Hematopoietic multipotent progenitor cell treated with erythropoietin and hydrocortisone succinate and interleukin-3 and kit ligand, for 17 days (in vitro differentiated cells): Measurements from ENCODE around the gene SIN3A.
A peak's percentile ranks its signal among the peaks of the same experiment; 100 is the strongest.
"Not testable (repeated sequence)": the region's sequence is repeated elsewhere in the genome, so short reads cannot be mapped to it uniquely, and the experiment has no call there.

Experiments used
- DNase-seq: peaks from one replicate; pipeline ENCODE4 v3.0.0-alpha.2; 2015; ENCODE audit warnings: low spot score

SIN3A gene

GRCh38 chr15:75356517-75356916 lies 95.0 kb downstream of the SIN3A start:
- DNase-seq: no peak

DNA sequence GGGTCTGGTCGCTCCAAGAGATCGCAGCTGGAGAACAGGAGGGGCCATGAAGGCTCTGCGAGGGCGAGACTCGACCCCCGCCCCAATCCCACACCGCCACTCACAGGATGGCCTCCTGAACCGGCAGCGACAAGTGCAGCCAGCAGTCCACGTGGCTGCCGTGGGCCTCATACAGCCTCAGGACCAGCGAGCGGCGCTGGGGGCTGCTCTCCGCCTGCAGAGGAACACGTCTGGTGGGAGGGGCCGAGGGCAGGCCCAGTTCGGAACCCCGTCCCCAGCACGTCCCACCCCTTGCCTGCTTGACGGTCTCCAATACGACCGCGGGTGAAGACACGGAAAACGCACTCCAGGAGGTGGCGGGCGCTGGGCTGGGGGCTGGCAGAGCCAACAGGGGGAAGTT lies 95.5 kb downstream of the SIN3A start:
- no peak for DNase-seq

DNA sequence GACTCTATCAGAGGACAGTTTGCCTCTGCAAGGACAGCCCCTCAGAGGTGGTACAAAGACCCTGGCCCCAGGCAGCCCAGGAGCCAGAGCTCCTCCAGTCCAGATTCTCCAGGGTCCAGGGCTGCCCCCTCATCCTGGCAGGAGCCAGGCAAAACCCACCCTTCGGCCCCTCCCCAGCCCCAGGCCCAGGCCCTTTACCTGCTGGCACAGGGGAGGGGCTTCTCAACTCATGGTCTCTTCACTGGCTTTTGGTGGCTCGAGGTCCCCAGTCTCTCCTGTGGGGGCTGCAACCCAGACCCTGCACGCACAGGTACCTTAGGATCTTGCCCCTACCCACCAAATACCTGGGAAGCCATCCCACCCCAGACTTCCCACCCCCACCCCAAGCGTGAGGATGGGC lies 96.1 kb downstream of the SIN3A start:
- DNase-seq: no peak

GRCh38 chr15:75354454-75354853 lies 97.0 kb downstream of the SIN3A start:
- DNase-seq: no peak

GRCh38 chr15:75353604-75354003 lies 97.9 kb downstream of the SIN3A start:
- DNase-seq: no peak

DNA sequence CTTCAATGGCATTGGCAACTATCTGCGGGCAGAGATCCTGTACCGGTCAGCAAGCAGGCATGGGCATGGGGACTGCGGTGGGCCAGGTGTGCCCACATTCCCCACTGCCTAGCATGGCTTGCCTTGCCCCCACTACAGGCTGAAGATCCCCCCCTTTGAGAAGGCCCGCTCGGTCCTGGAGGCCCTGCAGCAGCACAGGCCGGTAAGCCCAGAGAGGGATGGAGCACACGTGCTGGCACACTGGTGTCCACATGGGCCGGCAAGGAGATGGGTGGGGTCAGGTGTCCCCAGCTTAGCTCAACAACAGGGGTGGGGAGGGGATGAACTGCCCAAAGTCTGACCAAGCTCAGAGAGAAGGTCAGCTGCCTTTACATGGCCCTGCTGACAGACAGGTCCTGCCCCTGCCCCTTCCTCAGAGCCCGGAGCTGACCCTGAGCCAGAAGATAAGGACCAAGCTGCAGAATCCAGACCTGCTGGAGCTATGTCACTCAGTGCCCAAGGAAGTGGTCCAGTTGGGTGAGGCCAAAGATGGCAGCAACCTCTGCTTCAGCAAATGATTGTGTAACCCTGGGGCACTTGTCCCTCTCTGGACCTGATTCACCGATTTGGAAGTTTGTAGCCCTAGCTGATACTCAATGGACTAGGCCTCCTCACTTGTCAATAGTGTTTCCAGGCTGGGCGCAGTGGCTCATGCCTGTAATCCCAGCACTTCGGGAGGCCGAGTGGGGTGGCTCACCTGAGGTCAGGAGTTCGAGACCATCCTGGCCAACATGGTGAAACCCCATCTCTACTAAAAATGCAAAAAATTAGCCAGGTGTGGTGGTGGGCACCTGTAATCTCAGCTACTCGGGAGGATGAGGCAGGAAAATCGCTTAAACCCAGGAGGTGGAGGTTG lies 99.1 kb downstream of the SIN3A start:
- no peak for DNase-seq

DNA sequence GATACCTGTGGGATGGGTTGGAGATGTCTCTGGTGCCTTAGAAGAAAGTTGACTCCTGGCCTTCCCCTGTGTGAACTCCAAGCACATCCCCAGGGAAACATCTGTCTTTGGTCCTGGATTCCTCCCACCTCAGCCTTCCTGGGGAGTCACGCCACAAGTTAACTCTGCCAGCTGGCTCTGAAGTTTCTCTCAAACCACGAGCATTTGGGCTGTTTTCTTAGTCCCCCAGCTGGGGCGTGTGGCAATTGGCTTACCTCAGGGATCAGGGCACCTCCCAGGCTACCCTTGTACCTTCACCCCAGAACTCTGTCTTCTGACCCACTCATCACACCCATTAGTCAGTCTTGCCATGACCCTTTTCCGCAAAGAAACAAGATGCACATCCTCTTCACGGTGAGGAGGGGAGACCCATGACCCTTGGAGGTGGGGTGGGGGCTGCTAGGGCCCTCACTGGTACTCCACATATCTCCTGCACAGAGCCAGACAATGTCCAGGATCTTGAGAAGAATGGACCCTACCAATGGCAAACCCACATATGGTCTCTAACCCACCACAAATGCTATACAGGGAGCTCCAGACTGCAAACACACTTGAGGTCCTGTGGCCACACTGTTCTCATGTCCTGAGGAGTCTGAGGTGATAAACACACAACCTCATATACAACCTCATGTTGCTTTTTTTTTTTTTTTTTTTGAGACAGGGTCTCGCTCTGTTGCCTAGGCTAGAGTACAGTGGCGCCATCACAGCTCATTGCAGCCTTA lies 100.7 kb downstream of the SIN3A start:
- DNase-seq: no peak

GRCh38 chr15:75349851-75350588 lies 101.5 kb downstream of the SIN3A start:
- no peak for DNase-seq

DNA sequence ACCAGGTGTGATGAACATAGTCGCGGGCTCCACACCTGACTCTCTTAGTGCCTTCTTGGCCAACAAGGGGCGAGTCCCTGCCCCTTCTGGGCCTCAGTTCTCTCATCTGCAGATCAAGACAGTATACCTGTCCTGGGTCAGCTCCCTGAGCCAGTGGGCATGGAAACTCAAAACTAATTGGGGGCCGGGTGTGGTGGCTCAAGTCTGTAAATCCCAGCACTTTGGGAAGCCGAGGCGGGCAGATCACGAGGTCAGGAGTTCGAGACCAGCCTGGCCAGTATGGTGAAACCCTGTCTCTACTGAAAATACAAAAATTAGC lies 102.2 kb downstream of the SIN3A start:
- not testable (repeated sequence) for DNase-seq

- DNase-seq: no peak
Observed at GRCh38 chr15:75348562-75349350, 102.7 kb downstream of the SIN3A start.

DNA sequence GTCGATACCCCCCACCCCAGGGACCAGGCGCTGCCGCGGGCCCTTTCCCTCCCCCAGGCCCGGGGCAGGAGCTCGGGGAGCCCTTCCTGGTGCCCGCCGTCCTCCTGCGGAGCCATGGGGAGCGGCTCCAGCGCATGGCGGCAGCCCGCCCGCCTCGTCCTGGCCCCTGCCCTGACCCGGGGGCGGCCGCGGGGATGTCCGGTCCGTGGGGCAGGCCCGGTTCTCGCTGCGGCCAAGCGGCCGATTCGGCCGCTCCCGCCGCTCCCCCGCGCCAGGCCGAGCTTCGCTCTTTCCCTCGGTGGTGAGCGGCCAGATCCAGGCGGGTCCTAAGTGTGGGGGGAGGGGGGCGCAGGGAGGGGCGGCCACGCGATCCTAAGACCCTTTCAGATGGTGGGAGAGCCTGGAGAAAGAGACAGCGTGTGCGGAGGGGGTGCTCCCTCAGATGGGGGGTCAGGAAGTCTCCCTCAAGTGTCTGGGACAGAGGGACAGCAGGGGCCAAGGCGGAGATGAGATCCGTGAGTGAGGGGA lies 103.4 kb downstream of the SIN3A start:
- no peak for DNase-seq

DNA sequence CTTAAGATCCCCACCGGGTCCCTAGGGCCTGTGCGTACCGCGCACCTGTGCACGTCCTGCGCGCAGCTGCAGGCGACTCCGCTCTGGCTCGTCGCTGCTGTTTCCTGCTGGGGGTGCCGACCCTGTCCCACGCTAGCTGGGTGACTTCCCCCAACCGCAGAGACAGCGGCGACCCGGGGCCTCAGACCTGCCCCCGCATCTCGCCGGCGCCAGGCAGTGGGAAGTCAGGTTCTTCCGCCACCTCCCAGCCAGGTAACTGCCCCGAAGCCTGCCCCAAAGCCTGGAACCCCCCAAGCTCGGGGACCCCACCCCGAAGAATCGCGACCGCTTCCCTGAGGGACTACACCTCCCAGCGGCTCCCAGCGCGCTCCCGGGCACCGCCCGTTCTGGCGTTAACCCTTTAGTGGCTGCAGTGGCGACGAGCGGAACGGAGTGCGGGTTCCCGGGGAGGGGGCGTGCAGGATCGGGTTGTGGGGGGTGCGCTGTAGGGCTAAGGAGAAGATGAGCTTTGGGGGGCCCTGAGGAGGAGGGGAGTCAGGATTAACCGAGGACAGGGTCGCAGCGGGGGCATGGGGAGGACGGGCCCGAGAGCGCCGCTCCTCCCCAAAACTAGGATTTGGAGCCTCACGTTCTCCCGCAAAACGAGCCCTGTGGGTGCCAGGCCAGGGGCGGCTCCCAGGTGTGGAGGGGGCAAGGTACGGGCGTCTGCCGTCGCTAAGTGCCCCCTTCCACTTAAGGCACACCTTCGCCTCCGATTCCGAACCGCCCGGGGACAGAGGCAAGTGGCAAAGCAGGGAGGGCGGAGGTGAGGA lies 104.1 kb downstream of the SIN3A start:
- DNase-seq: no peak

GRCh38 chr15:75346796-75347221 lies 104.7 kb downstream of the SIN3A start, which contains the start of gene NEIL1:
TSS of gene NEIL1 (plus strand) at chr15:75347039. CDS start at chr15:75348906, 1,867 bp downstream.
- DNase-seq: no peak

GRCh38 chr15:75343953-75344352 lies 107.5 kb downstream of the SIN3A start:
- not testable (repeated sequence) for DNase-seq

- no peak for DNase-seq
Observed at GRCh38 chr15:75342221-75342620, 109.3 kb downstream of the SIN3A start.

DNA sequence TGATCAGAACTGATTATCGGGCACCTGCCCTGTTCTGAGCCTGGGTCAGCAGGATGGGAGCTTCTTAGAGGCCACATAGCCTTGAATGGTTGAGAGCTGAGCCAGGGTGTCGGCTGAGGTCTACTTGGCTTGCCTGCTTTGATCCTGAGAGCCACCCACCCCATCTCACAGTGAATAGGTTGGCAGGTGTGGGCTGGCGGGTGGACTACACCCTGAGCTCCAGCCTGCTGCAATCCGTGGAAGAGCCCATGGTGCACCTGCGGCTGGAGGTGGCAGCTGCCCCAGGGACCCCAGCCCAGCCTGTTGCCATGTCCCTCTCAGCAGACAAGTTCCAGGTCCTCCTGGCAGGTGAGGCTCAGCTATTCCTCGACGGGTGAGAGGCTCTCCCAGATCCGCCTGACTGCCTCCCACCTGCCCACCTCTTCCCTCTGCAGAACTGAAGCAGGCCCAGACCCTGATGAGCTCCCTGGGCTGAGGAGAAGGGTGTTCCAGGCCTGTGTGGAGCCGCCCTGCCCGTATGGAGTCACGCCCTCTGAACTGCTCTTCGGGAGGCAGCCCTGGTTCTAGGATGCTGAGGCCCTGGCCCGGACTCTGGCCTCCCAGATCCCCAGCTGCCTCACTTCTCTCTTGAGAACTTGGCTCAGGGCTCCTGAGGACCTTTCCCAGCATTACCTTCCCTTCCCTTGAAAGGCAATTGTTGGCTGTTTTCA lies 111.8 kb downstream of the SIN3A start:
- no peak for DNase-seq

GRCh38 chr15:75338661-75339240 lies 112.7 kb downstream of the SIN3A start:
- DNase-seq: no peak

DNA sequence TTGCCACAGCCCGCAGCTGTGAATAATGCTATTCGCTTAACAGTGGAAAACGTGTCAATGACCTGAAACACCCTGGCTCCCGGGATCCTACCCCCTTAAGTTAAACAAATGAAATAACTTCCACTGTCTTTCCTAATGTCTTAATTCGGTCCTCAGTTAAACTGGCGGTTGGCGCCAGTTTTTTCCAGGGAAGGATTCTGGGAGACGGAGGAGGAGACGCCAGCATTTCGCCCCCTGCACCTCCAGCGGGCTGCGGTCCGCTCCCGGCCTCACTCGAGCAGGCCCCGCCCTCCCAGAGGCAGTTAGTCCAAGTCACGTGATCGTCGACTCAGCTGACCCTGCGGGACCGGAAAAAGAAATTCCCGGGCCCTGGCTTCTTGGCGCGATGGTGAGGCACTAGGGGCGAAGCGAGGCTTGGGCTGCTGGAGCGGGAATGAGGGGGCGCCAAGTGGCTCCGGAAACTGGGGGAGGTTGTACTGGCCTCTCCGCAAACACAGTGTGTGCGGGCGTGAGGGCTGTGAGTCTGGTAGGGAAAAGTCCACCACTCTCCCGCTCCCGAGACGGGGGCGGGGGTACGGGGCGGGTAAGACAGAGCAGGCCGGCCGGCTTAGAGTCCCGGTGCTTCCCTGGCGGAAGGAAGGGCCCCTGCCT lies 115.7 kb downstream of the SIN3A start, which contains the start of gene COMMD4:
COMMD4 (plus strand) TSS at position 359 of the 651 bp plus-strand sequence; CDS start at position 386, 27 bp downstream.
- DNase-seq: peak; percentile 86

- DNase-seq: peak; percentile 29
Observed at GRCh38 chr15:75335313-75335704, 116.2 kb downstream of the SIN3A start.
